Measurements from ENCODE around the gene MYO9B.

MYO9B gene

GRCh38 chr19:17037966-17038500, 37.5 kb upstream of the MYO9B start:
- H3K9ac ChIP-seq (ENCODE audit: low read depth, low read length): no peak overlapping the region
- H3K27me3 ChIP-seq (ENCODE audit: control insufficient read depth, insufficient read depth, low read length): no peaks in the 10 kb centered on the region
- H3K36me3 ChIP-seq (ENCODE audit: control insufficient read depth, insufficient read depth, low read length): no peaks in the 10 kb centered on the region
- no peak overlapping the region for H3K27ac ChIP-seq (ENCODE audit: low read depth, low read length)
- H3K4me1 ChIP-seq (ENCODE audit: control insufficient read depth, insufficient read depth, low read length): no peaks in the 10 kb centered on the region
- no peaks in the 10 kb centered on the region for H3K9me3 ChIP-seq (ENCODE audit: control insufficient read depth, insufficient read depth, low read length)
- H3K4me3 ChIP-seq (ENCODE audit: low read depth, low read length): no peak overlapping the region

GRCh38 chr19:17041976-17042375, 33.6 kb upstream of the MYO9B start:
- no peak overlapping the region for H3K4me3 ChIP-seq (ENCODE audit: low read depth, low read length)
- no peaks in the 10 kb centered on the region for H3K9me3 ChIP-seq (ENCODE audit: control insufficient read depth, insufficient read depth, low read length)
- no peak overlapping the region for H3K9ac ChIP-seq (ENCODE audit: low read depth, low read length)
- no peaks in the 10 kb centered on the region for H3K4me1 ChIP-seq (ENCODE audit: control insufficient read depth, insufficient read depth, low read length)
- H3K36me3 ChIP-seq (ENCODE audit: control insufficient read depth, insufficient read depth, low read length): no peaks in the 10 kb centered on the region
- H3K27me3 ChIP-seq (ENCODE audit: control insufficient read depth, insufficient read depth, low read length): no peaks in the 10 kb centered on the region
- H3K27ac ChIP-seq (ENCODE audit: low read depth, low read length): no peak overlapping the region

DNA sequence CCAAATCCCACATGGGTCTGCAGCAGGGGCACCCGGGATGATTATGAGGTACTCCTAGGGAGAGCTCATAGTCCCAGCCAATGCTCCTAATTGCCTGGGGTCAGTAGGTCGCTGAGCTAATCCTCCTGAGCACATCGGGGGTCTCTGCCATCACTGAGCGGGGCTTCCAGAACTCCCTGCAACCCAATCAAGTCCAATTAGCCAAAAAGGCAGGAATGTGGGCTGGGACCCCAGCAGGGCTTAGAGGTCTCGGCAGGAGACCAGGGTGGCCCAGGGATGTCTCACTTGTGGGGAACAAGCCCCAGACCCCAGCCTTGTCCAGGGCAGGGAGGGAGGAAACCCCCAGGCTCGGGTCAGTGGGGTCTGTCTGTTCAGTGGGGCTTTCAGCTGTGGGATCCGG, 31.8 kb upstream of the MYO9B start:
- Histone ChIP-seq H3K9me3 (ENCODE audit: control insufficient read depth, insufficient read depth, low read length) (no peaks in the 10 kb centered on the region), H3K27me3 (ENCODE audit: control insufficient read depth, insufficient read depth, low read length) (no peaks in the 10 kb centered on the region), H3K4me1 (ENCODE audit: control insufficient read depth, insufficient read depth, low read length) (no peaks in the 10 kb centered on the region), H3K36me3 (ENCODE audit: control insufficient read depth, insufficient read depth, low read length) (peaks cover 2% of the 10 kb centered on the region; the same call in 1 of the 2 replicates), H3K27ac (ENCODE audit: low read depth, low read length) (no peak overlapping the region), H3K4me3 (ENCODE audit: low read depth, low read length) (no peak overlapping the region), H3K9ac (ENCODE audit: low read depth, low read length) (no peak overlapping the region)

DNA sequence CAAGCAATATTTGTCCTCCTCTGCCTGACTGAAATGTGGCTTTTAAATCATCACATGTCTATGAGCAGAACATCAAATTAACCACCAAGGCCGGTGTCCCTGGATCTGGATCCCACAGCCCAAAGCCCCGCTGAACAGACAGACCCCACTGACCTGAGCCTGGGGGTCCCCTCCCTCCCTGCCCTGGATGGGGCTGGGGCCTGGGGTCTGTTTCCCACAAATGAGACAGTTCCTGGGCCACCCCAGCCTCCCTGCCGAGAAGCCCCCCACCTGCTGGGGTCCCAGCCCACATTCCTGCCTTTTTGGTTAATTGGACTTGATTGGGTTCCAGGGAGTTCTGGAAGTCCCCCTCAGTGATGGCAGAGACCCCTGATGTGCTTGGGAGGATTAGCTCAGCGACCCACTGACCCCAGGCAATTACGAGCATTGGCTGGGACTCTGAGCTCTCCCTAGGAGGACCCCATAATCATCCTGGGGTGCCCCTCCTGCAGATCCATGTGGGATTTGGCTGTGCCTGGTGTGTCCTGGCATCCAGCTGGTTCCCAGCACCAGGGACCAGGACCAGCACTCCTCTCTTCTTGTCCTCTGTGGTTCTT, 29.6 kb upstream of the MYO9B start:
- no peak overlapping the region for H3K4me3 ChIP-seq (ENCODE audit: low read depth, low read length)
- no peaks in the 10 kb centered on the region for H3K9me3 ChIP-seq (ENCODE audit: control insufficient read depth, insufficient read depth, low read length)
- H3K27me3 ChIP-seq (ENCODE audit: control insufficient read depth, insufficient read depth, low read length): no peaks in the 10 kb centered on the region
- peaks cover 21% of the 10 kb centered on the region for H3K36me3 ChIP-seq (ENCODE audit: control insufficient read depth, insufficient read depth, low read length)
- H3K4me1 ChIP-seq (ENCODE audit: control insufficient read depth, insufficient read depth, low read length): no peaks in the 10 kb centered on the region
- no peak overlapping the region for H3K9ac ChIP-seq (ENCODE audit: low read depth, low read length)
- H3K27ac ChIP-seq (ENCODE audit: low read depth, low read length): no peak overlapping the region

DNA sequence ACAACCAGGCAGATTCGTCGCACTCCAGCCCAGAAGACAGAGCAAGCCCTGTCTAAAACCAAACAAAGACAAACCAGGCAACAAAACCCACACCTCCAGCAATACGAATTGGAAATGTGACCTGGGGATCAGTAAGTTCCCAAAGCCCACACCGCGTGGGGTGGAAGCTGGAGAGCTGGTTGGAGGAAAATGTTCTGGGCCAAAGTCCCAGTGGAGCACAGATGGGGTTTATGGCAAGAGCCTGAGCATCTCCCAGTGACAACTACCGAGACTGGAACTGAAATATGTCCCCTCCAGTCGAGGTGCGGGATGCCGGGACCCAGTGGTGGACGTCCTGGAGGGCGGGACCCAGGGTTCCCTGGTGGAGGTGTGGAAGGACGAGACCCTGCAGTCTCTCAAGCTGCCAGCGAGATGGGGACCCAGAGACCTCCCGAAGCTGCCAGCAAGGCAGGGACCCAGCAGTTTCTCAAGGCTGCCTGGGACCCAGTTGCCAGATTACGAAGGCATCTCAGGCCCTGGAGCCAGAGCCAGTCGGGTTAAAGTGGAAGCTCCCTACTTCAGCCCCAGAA, 26.6 kb upstream of the MYO9B start:
- H3K27me3 ChIP-seq (ENCODE audit: control insufficient read depth, insufficient read depth, low read length): no peaks in the 10 kb centered on the region
- H3K9ac ChIP-seq (ENCODE audit: low read depth, low read length): no peak overlapping the region
- H3K4me1 ChIP-seq (ENCODE audit: control insufficient read depth, insufficient read depth, low read length): no peaks in the 10 kb centered on the region
- peaks cover 48% of the 10 kb centered on the region for H3K36me3 ChIP-seq (ENCODE audit: control insufficient read depth, insufficient read depth, low read length)
- no peak overlapping the region for H3K27ac ChIP-seq (ENCODE audit: low read depth, low read length)
- H3K4me3 ChIP-seq (ENCODE audit: low read depth, low read length): no peak overlapping the region
- H3K9me3 ChIP-seq (ENCODE audit: control insufficient read depth, insufficient read depth, low read length): no peaks in the 10 kb centered on the region

DNA sequence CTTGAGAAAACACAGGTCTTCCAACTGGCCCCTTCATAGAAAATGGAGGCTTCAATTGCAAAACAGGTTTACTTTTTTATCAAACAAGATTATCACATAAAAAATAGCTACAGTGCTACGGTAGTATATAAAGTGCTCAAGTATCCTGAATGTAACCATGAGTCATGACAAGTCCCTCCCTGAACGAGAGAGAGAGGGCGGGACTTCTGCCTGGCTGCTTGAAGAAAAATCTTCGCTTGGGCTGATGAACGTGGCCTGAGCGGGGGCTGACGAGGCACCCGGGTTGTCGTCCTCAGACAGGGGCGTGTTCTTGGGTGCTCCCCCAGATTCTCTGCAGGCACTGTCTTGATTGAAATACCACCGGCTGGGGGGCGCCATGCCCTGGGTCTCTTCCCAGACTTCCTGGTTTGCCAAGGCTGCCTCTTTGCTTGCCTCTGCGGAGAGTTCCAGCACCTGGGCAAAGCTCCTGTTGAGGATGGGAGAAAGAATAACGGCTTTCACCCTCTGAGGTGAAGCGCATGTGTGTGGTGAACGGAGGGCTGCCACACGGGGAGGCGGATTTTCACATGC, 25.8 kb upstream of the MYO9B start:
- H3K36me3 ChIP-seq (ENCODE audit: control insufficient read depth, insufficient read depth, low read length): peaks cover 54% of the 10 kb centered on the region
- no peak overlapping the region for H3K27ac ChIP-seq (ENCODE audit: low read depth, low read length)
- H3K4me1 ChIP-seq (ENCODE audit: control insufficient read depth, insufficient read depth, low read length): no peaks in the 10 kb centered on the region
- no peaks in the 10 kb centered on the region for H3K27me3 ChIP-seq (ENCODE audit: control insufficient read depth, insufficient read depth, low read length)
- H3K9me3 ChIP-seq (ENCODE audit: control insufficient read depth, insufficient read depth, low read length): no peaks in the 10 kb centered on the region
- no peak overlapping the region for H3K4me3 ChIP-seq (ENCODE audit: low read depth, low read length)
- no peak overlapping the region for H3K9ac ChIP-seq (ENCODE audit: low read depth, low read length)

- Histone ChIP-seq H3K9ac (ENCODE audit: low read depth, low read length) (no peak overlapping the region), H3K9me3 (ENCODE audit: control insufficient read depth, insufficient read depth, low read length) (no peaks in the 10 kb centered on the region), H3K27me3 (ENCODE audit: control insufficient read depth, insufficient read depth, low read length) (no peaks in the 10 kb centered on the region), H3K36me3 (ENCODE audit: control insufficient read depth, insufficient read depth, low read length) (peaks cover 70% of the 10 kb centered on the region), H3K27ac (ENCODE audit: low read depth, low read length) (no peak overlapping the region), H3K4me1 (ENCODE audit: control insufficient read depth, insufficient read depth, low read length) (no peaks in the 10 kb centered on the region), H3K4me3 (ENCODE audit: low read depth, low read length) (no peak overlapping the region)
These were observed 23.1 kb upstream of the MYO9B start for GRCh38 chr19:17052439-17052838.

- H3K4me3 ChIP-seq (ENCODE audit: low read depth, low read length): no peak overlapping the region
- H3K9me3 ChIP-seq (ENCODE audit: control insufficient read depth, insufficient read depth, low read length): peaks cover 16% of the 10 kb centered on the region
- no peak overlapping the region for H3K27ac ChIP-seq (ENCODE audit: low read depth, low read length)
- no peaks in the 10 kb centered on the region for H3K4me1 ChIP-seq (ENCODE audit: control insufficient read depth, insufficient read depth, low read length)
- H3K27me3 ChIP-seq (ENCODE audit: control insufficient read depth, insufficient read depth, low read length): no peaks in the 10 kb centered on the region
- peaks cover 81% of the 10 kb centered on the region for H3K36me3 ChIP-seq (ENCODE audit: control insufficient read depth, insufficient read depth, low read length)
- H3K9ac ChIP-seq (ENCODE audit: low read depth, low read length): no peak overlapping the region
These were observed 20.8 kb upstream of the MYO9B start for GRCh38 chr19:17054746-17055145.

DNA sequence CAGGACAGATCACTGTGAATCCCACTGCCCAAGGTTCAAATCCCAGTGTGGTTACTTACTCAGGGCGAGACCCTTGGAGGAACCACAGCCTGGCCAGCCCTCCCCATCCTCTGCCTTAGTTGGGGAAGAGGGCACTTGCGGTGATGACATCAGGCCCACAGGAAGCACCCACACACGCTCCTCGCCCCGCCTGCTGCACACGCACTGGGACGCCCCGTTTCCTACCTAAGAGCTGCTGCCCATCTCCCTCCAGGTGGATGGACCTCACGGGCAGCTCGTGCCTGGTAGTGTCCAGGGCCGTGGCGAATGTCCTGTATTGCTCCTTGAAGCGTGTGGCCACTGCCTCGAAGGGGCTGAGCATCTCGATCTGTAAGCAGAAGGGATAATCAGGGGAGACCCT, 19.9 kb upstream of the MYO9B start:
- Histone ChIP-seq H3K27ac (ENCODE audit: low read depth, low read length) (no peak overlapping the region), H3K4me1 (ENCODE audit: control insufficient read depth, insufficient read depth, low read length) (no peaks in the 10 kb centered on the region), H3K9me3 (ENCODE audit: control insufficient read depth, insufficient read depth, low read length) (peaks cover 16% of the 10 kb centered on the region), H3K4me3 (ENCODE audit: low read depth, low read length) (no peak overlapping the region), H3K9ac (ENCODE audit: low read depth, low read length) (no peak overlapping the region), H3K27me3 (ENCODE audit: control insufficient read depth, insufficient read depth, low read length) (no peaks in the 10 kb centered on the region), H3K36me3 (ENCODE audit: control insufficient read depth, insufficient read depth, low read length) (peaks cover 79% of the 10 kb centered on the region)

DNA sequence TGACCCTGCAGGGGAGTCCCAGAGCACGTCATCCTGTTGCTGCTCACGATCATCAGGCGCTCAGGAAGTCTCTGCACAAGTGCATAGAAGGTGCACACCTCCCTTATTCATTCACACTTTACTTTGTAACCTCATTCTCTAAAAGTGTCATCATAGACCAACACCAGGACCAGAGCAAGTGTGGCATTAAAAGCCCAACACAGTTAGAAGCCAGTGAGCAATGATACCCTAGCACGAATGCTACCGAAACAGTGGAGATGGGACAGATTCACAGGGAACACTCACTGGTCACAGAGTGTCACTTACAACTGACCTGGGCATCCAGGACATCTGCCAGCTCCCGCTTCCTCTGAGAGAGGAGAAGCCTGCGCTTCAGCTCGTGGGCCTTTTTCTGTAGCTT, 17.3 kb upstream of the MYO9B start:
- Histone ChIP-seq H3K36me3 (ENCODE audit: control insufficient read depth, insufficient read depth, low read length) (peaks cover 76% of the 10 kb centered on the region), H3K27me3 (ENCODE audit: control insufficient read depth, insufficient read depth, low read length) (no peaks in the 10 kb centered on the region), H3K4me1 (ENCODE audit: control insufficient read depth, insufficient read depth, low read length) (no peaks in the 10 kb centered on the region), H3K9me3 (ENCODE audit: control insufficient read depth, insufficient read depth, low read length) (peaks cover 16% of the 10 kb centered on the region), H3K4me3 (ENCODE audit: low read depth, low read length) (no peak overlapping the region), H3K9ac (ENCODE audit: low read depth, low read length) (no peak overlapping the region), H3K27ac (ENCODE audit: low read depth, low read length) (no peak overlapping the region)

DNA sequence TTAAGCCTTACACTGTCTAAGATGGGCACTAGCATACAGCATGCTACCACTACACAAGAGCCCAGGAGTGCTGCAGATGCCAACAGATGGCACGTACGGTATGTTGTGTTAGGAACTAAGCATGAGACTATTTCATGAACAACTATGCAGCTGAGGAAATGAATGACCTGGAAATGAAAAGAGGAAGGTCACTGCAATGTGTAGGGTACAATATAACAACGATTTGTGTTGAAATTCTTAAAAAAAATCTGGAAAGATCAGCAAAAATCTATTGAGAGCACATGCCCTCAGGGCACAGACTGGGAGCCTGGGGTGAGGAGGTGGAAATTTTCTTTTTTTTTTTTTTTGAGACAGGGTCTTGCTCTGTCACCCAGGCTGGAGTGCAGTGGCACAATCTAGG, 14.8 kb upstream of the MYO9B start:
- Histone ChIP-seq H3K36me3 (ENCODE audit: control insufficient read depth, insufficient read depth, low read length) (peaks cover 65% of the 10 kb centered on the region), H3K27ac (ENCODE audit: low read depth, low read length) (no peak overlapping the region), H3K4me1 (ENCODE audit: control insufficient read depth, insufficient read depth, low read length) (no peaks in the 10 kb centered on the region), H3K27me3 (ENCODE audit: control insufficient read depth, insufficient read depth, low read length) (no peaks in the 10 kb centered on the region), H3K9me3 (ENCODE audit: control insufficient read depth, insufficient read depth, low read length) (peaks cover 16% of the 10 kb centered on the region), H3K9ac (ENCODE audit: low read depth, low read length) (no peak overlapping the region), H3K4me3 (ENCODE audit: low read depth, low read length) (no peak overlapping the region)
